Measurements from ENCODE around the gene RPL34.

RPL34 gene

GRCh38 chr4:108596344-108596743 is 24.0 kb upstream of the RPL34 start:
- H3K27me3 ChIP-seq (ENCODE audit: insufficient read depth, low read length, poor library complexity, severe bottlenecking): no peaks in the 10 kb centered on the region

GRCh38 chr4:108601106-108601505 is 19.3 kb upstream of the RPL34 start:
- H4K20me1 ChIP-seq (ENCODE audit: insufficient read depth, low read length, poor library complexity, severe bottlenecking): no peaks in the 10 kb centered on the region
- H3K4me2 ChIP-seq (ENCODE audit: low read depth, low read length, poor library complexity, severe bottlenecking): no peak overlapping the region
- no peaks in the 10 kb centered on the region for H3K27me3 ChIP-seq (ENCODE audit: insufficient read depth, low read length, poor library complexity, severe bottlenecking)
- no peak overlapping the region for H3K9ac ChIP-seq (ENCODE audit: low read depth, low read length, poor library complexity, severe bottlenecking)
- no peaks in the 10 kb centered on the region for H3K36me3 ChIP-seq (ENCODE audit: insufficient read depth, low read length)
- H3K79me2 ChIP-seq (ENCODE audit: insufficient read depth, low read length): no peaks in the 10 kb centered on the region
- no peak overlapping the region for H2AFZ ChIP-seq (ENCODE audit: low read length)
- no peak for TF ChIP-seq EZH2phosphoT487 (IDR thresholded peaks at IDR 0.05; ENCODE audit: borderline replicate concordance)
- TF ChIP-seq CTCF (conservative IDR thresholded peaks at IDR 0.05; ENCODE audit: low read length): no peak
- no peaks in the 10 kb centered on the region for H3K9me3 ChIP-seq (ENCODE audit: insufficient read depth, low read depth, low read length)
- no peaks in the 10 kb centered on the region; the same call in 1 of the 2 replicates for H3F3A ChIP-seq (ENCODE audit: low read depth)
- no peaks in the 10 kb centered on the region for H3K9me2 ChIP-seq (replicated peaks; ENCODE audit: low read depth, low read length)
- H3K4me1 ChIP-seq (ENCODE audit: insufficient read depth, low read length, poor library complexity, severe bottlenecking): peaks cover 14% of the 10 kb centered on the region
- H3K4me3 ChIP-seq (ENCODE audit: low read length, poor library complexity, severe bottlenecking): no peak overlapping the region

More at GRCh38 chr4:108596344-108596743, 24.0 kb upstream of the RPL34 start:
- Histone ChIP-seq H3F3A (ENCODE audit: low read depth) (no peaks in the 10 kb centered on the region), H3K79me2 (ENCODE audit: insufficient read depth, low read length) (no peaks in the 10 kb centered on the region), H4K20me1 (ENCODE audit: insufficient read depth, low read length, poor library complexity, severe bottlenecking) (no peaks in the 10 kb centered on the region), H3K9me3 (ENCODE audit: insufficient read depth, low read depth, low read length) (no peaks in the 10 kb centered on the region), H2AFZ (ENCODE audit: low read length) (no peak overlapping the region), H3K4me2 (ENCODE audit: low read depth, low read length, poor library complexity, severe bottlenecking) (no peak overlapping the region), H3K36me3 (ENCODE audit: insufficient read depth, low read length) (no peaks in the 10 kb centered on the region), H3K4me3 (ENCODE audit: low read length, poor library complexity, severe bottlenecking) (no peak overlapping the region), H3K4me1 (ENCODE audit: insufficient read depth, low read length, poor library complexity, severe bottlenecking) (peaks cover 3% of the 10 kb centered on the region), H3K9ac (ENCODE audit: low read depth, low read length, poor library complexity, severe bottlenecking) (no peak overlapping the region), H3K9me2 (replicated peaks; ENCODE audit: low read depth, low read length) (no peaks in the 10 kb centered on the region)
- TF ChIP-seq CTCF (conservative IDR thresholded peaks at IDR 0.05; ENCODE audit: low read length): no peak
- TF ChIP-seq EZH2phosphoT487 (IDR thresholded peaks at IDR 0.05; ENCODE audit: borderline replicate concordance): no peak

GRCh38 chr4:108601532-108601931 is 18.8 kb upstream of the RPL34 start:
- Histone ChIP-seq H3K4me3 (ENCODE audit: low read length, poor library complexity, severe bottlenecking) (no peak overlapping the region), H3K9ac (ENCODE audit: low read depth, low read length, poor library complexity, severe bottlenecking) (no peak overlapping the region), H3F3A (ENCODE audit: low read depth) (no peaks in the 10 kb centered on the region; the same call in 1 of the 2 replicates), H2AFZ (ENCODE audit: low read length) (no peak overlapping the region), H3K4me1 (ENCODE audit: insufficient read depth, low read length, poor library complexity, severe bottlenecking) (peaks cover 14% of the 10 kb centered on the region), H3K79me2 (ENCODE audit: insufficient read depth, low read length) (no peaks in the 10 kb centered on the region), H3K27me3 (ENCODE audit: insufficient read depth, low read length, poor library complexity, severe bottlenecking) (no peaks in the 10 kb centered on the region), H3K9me3 (ENCODE audit: insufficient read depth, low read depth, low read length) (no peaks in the 10 kb centered on the region), H3K36me3 (ENCODE audit: insufficient read depth, low read length) (no peaks in the 10 kb centered on the region), H3K4me2 (ENCODE audit: low read depth, low read length, poor library complexity, severe bottlenecking) (no peak overlapping the region), H3K9me2 (replicated peaks; ENCODE audit: low read depth, low read length) (no peaks in the 10 kb centered on the region), H4K20me1 (ENCODE audit: insufficient read depth, low read length, poor library complexity, severe bottlenecking) (no peaks in the 10 kb centered on the region)
- TF ChIP-seq CTCF (conservative IDR thresholded peaks at IDR 0.05; ENCODE audit: low read length) (no peak), EZH2phosphoT487 (IDR thresholded peaks at IDR 0.05; ENCODE audit: borderline replicate concordance) (no peak)

All from Loucy (cell line).